CD4-positive, alpha-beta T cell treated with Interleukin-2 at 100 ng/mL for 4 hours (primary cell): ENCODE measurements around the gene OARD1.
A peak's percentile ranks its signal among the peaks of the same experiment; 100 is the strongest.

Source experiments
- DNase-seq: peaks from one replicate; pipeline ENCODE4 v3.0.0-alpha.2; 2020; ENCODE audit warnings: low spot score

The OARD1 gene

DNA sequence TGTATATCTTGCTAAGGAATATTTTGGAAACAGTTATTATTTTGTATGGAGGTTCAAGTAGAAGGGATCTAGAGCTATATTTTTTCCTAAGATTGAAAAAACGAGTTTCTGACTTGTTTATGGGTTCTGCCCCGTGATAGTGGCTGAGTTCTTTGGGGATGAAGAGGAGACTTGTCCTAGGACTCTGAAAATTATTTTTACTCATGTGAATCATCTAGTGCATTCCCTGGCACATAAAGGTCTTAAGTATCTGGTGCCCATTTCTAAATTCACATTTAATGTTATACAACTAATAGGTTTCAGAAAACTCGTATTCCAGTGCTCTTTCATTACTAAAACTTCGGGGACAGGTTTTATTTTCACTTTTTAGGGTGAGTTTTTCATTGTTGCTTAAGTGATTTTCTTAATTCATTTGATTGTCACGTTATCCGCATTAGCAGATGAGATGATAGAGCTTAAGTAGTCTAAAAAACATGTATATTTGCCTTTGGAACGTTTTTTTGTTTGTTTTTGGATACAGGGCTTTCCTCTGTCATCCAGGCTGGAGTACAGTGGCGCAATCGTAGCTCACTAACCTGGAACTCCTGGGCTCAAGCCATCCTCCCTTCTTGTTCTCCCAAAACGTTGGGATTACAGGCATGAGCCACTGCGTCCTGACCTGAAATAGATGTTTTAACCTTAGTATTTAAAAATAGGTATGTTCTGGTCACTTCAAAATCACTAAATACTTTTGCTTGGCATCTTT lies 2.7 kb upstream of the OARD1 start:
- no peak for DNase-seq

DNA sequence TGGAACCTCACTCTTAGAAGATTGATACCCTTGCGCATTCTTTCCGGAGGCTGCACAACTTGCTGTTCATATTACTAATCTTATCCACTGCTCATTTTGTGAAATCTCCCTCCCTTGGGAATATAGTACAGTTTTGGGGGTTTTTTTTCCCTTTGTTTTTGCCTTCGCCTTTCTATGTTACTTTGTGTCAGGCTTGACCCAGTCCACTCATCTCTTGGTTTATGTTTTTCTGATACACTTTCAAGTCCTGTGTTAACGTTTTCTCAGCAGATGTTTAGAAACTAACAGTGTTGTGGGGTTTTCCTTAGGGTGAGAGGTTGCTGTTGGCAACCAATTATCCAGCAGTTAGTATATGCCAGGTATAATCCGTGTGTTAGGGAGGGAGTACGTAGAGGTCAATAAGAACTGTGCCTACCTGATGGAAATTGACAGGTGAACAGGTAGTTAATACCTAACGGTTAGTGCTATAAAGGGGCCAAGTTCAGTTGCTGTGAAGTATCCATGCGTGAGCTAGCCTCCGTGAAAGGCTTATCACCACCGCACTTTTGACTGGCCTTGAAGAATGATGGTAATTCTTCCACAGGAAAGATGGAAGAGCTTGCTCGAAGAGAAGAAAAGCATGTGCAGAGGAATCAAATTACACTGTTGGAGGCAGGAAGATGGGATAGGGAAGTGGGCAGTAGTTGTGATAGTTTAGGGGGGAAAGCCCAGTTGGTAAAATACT lies 2.0 kb upstream of the OARD1 start:
- DNase-seq: peak; percentile 24

DNA sequence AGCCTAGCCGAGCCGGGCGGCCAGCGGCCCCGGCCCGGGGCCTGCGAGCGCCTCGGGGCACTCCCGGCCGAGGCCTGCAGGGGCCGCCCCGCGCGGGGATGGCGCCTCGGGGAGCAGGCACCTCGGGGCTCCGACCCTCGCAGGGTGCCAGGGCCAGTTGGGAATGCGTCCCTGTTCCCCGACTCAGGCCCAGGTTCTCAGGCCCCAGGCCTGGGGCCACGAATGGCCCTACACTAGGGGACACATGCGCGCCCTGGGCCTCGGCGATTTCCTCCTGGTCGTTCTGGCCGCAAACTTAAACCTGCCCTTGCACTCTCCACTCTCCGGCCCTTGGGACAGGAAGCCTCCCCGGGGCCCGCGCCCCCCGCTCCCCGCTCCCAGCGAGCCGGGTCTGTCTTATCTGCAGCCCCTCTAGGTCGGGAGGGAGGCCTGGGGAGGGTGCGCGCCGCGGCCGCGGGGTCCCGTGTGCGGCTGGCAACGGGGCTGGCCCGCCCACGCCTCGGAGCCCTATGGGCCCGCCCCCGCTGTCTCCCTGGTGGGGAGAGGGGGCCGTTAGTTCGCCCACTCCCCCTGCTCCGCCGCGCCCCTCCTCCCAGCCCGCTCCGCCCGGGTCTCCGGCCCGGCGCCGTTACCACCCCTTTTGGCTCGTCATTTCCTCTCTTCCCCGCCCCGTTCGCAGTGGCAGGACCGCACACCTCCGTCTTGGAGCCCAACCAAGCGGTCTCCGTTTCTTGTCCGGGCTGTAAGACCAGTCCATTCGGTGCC lies 1.2 kb upstream of the OARD1 start:
- peak; percentile 77 for DNase-seq

GRCh38 chr6:41072836-41073202 lies 663 bp upstream of the OARD1 start, which contains the start of gene NFYA:
NFYA (plus strand) TSS chr6:41072974; CDS start chr6:41079090, 6,116 bp downstream.
- no peak for DNase-seq

GRCh38 chr6:41071501-41071922 lies 644 bp downstream of the OARD1 start:
- DNase-seq: no peak

DNA sequence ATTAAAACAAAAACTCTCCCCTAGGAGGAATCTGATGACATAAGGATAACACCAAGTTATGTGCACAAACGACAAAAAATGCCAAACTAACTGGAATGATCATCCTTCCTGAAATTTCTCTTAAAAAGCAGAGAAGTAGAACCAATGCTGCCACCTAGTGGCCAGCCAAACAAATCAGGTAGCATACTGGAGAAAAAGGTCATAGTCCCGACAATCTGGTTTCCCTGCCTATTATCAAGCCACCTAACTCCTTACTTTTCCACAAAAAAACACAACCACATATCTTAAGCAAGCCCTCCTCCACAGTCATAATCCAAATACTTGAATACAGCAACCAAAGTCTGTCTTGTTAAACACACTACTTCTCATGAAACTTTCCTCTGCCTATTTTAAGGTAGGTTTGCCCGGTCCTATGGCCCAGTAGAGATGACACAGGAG lies 5.3 kb downstream of the OARD1 start:
- peak; percentile 68 for DNase-seq

DNA sequence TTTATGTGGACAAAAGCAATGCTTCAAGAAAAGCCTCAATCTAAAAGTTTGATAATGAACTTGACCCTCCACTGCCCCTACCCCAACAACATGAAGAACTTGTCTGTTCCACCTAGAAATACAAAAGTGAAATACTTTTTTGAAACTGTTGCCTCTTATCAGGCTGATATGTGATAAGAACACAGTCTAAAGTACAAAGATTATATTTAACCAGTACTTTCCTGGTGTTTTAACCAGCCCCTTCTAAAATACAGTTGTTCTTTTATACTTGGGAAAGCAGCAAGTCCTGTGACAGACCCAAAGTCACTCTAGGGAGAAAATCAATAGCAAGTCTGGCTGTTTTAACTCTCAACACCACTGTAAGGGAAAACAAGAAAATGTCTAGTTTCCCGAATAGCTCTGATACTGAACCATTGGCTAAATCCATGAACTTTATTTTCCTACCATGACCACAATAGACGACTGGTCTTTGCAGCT lies 6.6 kb downstream of the OARD1 start:
- no peak for DNase-seq

DNA sequence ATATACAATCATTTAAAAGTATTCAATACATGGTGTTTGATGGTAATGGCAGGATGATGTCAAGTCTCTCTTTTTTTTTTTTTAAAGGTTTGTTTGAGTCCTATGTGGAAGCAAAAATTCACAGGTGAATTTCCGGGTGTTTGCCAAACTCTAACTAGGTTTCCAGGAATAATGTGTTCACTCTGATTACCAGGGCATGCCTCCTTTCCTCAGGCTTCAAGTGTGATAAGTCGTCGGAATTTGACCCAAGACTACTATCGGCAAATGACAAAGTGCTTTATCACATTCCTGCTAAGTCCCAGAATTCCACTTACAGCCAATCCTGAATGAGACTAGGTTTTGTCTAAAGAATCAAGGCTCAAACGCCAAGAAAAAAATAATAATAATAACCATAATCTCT lies 7.3 kb downstream of the OARD1 start:
- DNase-seq: no peak

DNA sequence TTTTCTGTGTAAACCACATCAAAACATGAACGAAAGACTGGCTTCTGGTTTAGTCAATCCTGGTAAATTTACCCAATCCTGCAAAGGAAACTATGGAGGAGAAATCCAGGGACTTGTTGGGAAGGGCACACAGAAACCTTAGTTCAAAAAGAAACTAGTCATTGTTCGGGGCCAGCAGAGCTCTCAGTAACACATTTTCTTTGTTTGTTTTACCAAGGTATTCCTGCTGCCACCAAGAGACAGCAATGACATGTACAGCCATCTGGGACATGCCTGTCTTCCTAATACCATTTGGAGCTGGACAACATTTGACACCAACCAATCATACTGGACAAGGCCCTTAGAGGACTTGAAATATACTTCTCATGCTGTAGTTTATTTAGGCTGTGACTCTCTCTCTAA lies 8.3 kb downstream of the OARD1 start:
- no peak for DNase-seq

DNA sequence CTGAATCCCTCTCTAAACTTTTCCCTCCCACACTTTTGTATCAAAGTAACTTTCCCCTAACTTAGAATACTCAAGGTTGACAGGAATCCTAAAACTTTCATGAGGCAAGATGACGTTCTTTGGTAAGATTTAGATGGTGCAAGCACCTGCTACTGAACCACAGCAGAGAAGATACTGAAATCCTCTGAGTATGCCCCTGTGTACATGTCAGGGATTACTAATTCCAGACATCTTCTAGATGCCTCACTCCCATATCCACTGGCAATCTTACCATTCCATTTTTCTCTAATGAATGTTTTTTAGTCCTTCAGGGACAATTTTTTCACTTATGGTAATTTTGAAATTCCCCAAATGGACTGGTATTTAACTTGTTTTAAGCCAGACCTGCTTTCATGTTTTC lies 10.1 kb downstream of the OARD1 start:
- no peak for DNase-seq

GRCh38 chr6:41061196-41061726 lies 10.9 kb downstream of the OARD1 start:
- no peak for DNase-seq

- DNase-seq: no peak
Measured at GRCh38 chr6:41059556-41059955, 12.6 kb downstream of the OARD1 start.

GRCh38 chr6:41058783-41059181 lies 13.4 kb downstream of the OARD1 start:
- no peak for DNase-seq

GRCh38 chr6:41056768-41057490 lies 15.2 kb downstream of the OARD1 start:
- DNase-seq: no peak

DNA sequence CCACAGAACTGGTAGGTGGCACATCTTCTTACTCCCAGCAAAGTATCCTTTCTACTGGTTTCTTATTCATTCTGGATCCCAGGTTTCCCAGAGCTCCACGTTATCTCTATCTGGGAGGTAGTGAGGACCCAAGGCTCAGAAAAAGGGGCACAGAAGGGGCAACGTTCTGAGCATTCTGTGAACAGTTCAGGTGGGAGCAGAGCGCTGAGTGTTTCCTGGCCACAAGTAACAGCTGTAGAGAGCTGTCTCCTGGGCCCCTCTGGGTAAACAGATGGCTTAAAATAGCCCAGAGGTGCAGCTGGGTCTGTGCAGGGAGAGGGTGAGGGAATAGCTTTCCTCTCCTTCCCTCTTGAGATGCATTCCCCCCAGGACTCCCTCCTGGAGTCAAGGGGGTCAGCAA lies 17.0 kb downstream of the OARD1 start:
- no peak for DNase-seq

DNA sequence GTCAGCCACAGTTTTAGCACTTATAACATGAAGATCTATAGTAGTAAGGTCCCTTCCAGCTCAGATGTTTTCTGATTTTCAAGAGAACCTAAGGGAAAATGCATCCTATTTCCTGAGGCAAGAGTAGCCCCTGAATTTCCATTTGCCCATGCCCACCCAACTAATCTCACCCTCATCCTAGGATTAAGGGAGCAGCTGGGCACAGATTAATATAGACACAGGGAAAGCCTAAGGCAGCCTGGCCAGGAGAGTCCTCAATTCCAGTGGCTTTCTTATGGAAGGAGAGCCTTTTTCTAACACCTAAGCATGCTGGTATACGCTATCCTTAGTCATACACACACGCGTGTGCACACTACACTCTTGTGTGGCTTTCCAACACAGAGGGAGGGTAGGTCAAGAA lies 17.6 kb downstream of the OARD1 start:
- DNase-seq: no peak

- DNase-seq: no peak
Measured at GRCh38 chr6:41053041-41053440, 19.1 kb downstream of the OARD1 start, which contains the start of gene APOBEC2. APOBEC2 (plus strand) TSS chr6:41053202; CDS start chr6:41053348, 146 bp downstream.

DNA sequence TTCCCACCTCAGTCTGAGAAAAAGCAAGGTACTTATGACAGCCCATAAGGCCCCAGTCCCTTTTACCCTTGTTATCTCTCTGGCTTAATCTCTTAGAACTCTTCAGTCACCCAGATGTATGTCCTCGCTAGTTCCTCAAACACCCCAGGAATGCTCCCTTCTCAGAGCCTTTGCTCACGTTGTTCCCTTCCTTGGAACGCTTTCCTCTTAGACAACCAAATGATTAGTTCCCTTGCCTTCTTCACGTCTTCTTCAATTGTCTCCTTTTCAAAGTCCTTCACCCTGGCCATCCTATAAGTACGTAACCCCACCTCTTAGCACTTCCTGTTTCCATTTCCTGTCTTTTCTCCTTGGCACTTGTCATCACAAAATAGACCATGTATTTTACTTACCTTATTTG lies 20.3 kb downstream of the OARD1 start:
- no peak for DNase-seq

GRCh38 chr6:41050536-41050935 lies 21.6 kb downstream of the OARD1 start:
- DNase-seq: no peak

DNA sequence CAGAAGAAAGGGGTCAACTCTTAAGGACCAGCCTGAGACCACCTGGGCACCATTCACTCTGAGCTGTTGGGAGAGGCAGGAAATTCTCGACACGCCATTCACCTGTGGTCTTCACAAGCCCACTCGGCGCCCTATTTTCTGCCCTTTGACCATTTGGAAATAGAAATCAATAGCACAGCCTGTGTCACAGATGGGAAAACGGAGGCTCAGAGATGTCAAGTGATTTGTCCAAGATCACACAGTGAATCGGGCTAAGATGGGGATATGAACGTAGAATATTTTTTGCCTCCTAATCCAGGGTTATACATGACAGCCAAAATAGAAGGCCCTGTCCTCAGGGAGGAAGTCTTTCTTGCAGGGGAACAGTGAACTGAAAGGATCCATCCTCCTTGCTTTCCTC lies 22.2 kb downstream of the OARD1 start:
- DNase-seq: no peak

DNA sequence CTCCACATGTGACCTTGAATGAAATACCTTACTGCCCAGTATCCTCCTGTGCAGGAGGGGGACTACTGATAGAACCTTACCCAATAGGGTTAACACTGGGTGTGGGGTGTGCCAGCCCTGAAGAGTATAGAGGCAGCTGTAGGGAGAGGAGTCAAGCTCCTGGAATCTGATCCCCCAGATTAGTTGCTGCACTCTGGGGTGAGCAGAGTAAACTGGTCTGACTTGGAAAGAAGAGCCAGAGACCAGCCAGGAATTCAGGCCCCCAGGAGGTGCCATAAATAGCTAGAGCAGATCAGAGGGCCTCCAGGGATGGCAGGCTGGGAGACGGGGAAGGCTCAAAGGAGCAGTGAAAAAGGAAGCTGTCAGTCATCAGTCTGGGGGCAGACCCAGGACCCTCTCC lies 22.6 kb downstream of the OARD1 start:
- DNase-seq: no peak
